GM18867 (cell line): Measurements from ENCODE around the gene SLC16A11.
"Not testable (repeated sequence)": the region's sequence is repeated elsewhere in the genome, so short reads cannot be mapped to it uniquely, and the experiment has no call there.

Source experiments
- ATAC-seq: cut with Tn5 transposase; IDR thresholded peaks from one replicate; pipeline ENCODE4 v1.9.1; 2021; ENCODE audit warnings: mild to moderate bottlenecking, moderate library complexity; ENCODE audit not compliant: unreplicated experiment

SLC16A11 gene

GRCh38 chr17:7043497-7044198, at the start of gene SLC16A11:
Gene SLC16A11 (minus strand): TSS chr17:7044092. CDS start chr17:7043513, 579 bp downstream.
- ATAC-seq, result no peak

GRCh38 chr17:7091311-7092005, 47.6 kb upstream of the SLC16A11 start:
- not testable (repeated sequence) for ATAC-seq

- not testable (repeated sequence) for ATAC-seq
Measured at GRCh38 chr17:7089570-7089969, 45.7 kb upstream of the SLC16A11 start.

- not testable (repeated sequence) for ATAC-seq
Measured at GRCh38 chr17:7088442-7088841, 44.5 kb upstream of the SLC16A11 start.

- no peak for ATAC-seq
Measured at GRCh38 chr17:7084088-7084487, 40.2 kb upstream of the SLC16A11 start.

- ATAC-seq, result no peak
Measured at GRCh38 chr17:7083592-7083991, 39.7 kb upstream of the SLC16A11 start.

GRCh38 chr17:7081341-7082062, 37.6 kb upstream of the SLC16A11 start:
- no peak for ATAC-seq

GRCh38 chr17:7080456-7081041, 36.7 kb upstream of the SLC16A11 start:
- ATAC-seq, result no peak

- no peak for ATAC-seq
Measured at GRCh38 chr17:7079581-7080455, 35.9 kb upstream of the SLC16A11 start, which contains the start of gene CLEC10A. Gene CLEC10A (minus strand): TSS chr17:7080251. CDS start chr17:7078812, 1,439 bp downstream.

GRCh38 chr17:7078711-7079110, 34.8 kb upstream of the SLC16A11 start:
- no peak for ATAC-seq

- no peak for ATAC-seq
Measured at GRCh38 chr17:7077911-7078546, 34.1 kb upstream of the SLC16A11 start.

- ATAC-seq, result no peak
Measured at GRCh38 chr17:7074931-7075330, 31.0 kb upstream of the SLC16A11 start.

- no peak for ATAC-seq
Measured at GRCh38 chr17:7072406-7072805, 28.5 kb upstream of the SLC16A11 start.

GRCh38 chr17:7070712-7071111, 26.8 kb upstream of the SLC16A11 start:
- ATAC-seq, result no peak

- no peak for ATAC-seq
Measured at GRCh38 chr17:7068268-7068667, 24.4 kb upstream of the SLC16A11 start.

- ATAC-seq, result no peak
Measured at GRCh38 chr17:7067198-7067597, 23.3 kb upstream of the SLC16A11 start.

GRCh38 chr17:7064261-7064660, 20.4 kb upstream of the SLC16A11 start:
- no peak for ATAC-seq

GRCh38 chr17:7063518-7064094, 19.7 kb upstream of the SLC16A11 start:
- no peak for ATAC-seq

- no peak for ATAC-seq
Measured at GRCh38 chr17:7060165-7060891, 16.4 kb upstream of the SLC16A11 start.
